Natural killer cell (primary cell): ENCODE measurements around the gene ADAM23. TPM values are rescaled to one million over a fixed set of nuclear protein-coding genes. Genes with fewer than 3 reads are reported as not detected.

Experiments
- ATAC-seq, 3 donors: fragments of 150-1000 bp in 2 of 3; fragments of 200-7000 bp in 1 of 3; cut with Tn5 transposase; 1 replicate in 1 of 3; 2 replicates in 2 of 3; pipeline ENCODE4 v1.10.0; 2021; ENCODE audit warnings: mild to moderate bottlenecking in 2 of 3, moderate library complexity in 2 of 3
- DNase-seq, 2 donors: peaks; one replicate each; pipeline versions ENCODE4 v3.0.0 to v3.0.0-alpha.2; 2013 to 2021; ENCODE audit warnings: mixed read lengths in 1 of 2
- H3K27ac ChIP-seq: one replicate; pipeline ENCODE4 v1.5.1; 2013; ENCODE audit warnings: mild to moderate bottlenecking, low read length
- H3K27me3 ChIP-seq: one replicate; pipeline ENCODE4 v1.6.1; 2013; ENCODE audit warnings: low read length; ENCODE audit not compliant: control insufficient read depth, insufficient read depth
- H3K36me3 ChIP-seq: one replicate; pipeline ENCODE4 v1.6.1; 2013; ENCODE audit warnings: low read length; ENCODE audit not compliant: control insufficient read depth, insufficient read depth
- H3K4me1 ChIP-seq: one replicate; pipeline ENCODE4 v1.6.1; 2013; ENCODE audit warnings: low read length; ENCODE audit not compliant: control insufficient read depth, insufficient read depth
- H3K4me3 ChIP-seq: one replicate; pipeline ENCODE4 v1.5.1; 2013; ENCODE audit warnings: low read length
- H3K9me3 ChIP-seq: one replicate; pipeline ENCODE4 v1.6.1; 2013; ENCODE audit warnings: low read length; ENCODE audit not compliant: control insufficient read depth, insufficient read depth
- H3K27ac Mint-ChIP-seq, 2 donors: one replicate each; pipeline ENCODE4 v1.8.0; 2022; ENCODE audit warnings: mild to moderate bottlenecking in 2 of 2, mixed read lengths in 2 of 2, moderate library complexity in 1 of 2
- H3K27me3 Mint-ChIP-seq, 2 donors: one replicate each; pipeline ENCODE4 v1.8.0; 2022; ENCODE audit warnings: low read depth in 2 of 2, mixed read lengths in 2 of 2
- H3K36me3 Mint-ChIP-seq: one replicate; pipeline ENCODE4 v1.8.0; 2022; ENCODE audit warnings: mixed read lengths
- H3K4me1 Mint-ChIP-seq, 2 donors: one replicate each; pipeline ENCODE4 v1.8.0; 2022; ENCODE audit warnings: mixed read lengths in 2 of 2
- H3K4me3 Mint-ChIP-seq: one replicate; pipeline ENCODE4 v1.8.0; 2022; ENCODE audit warnings: mild to moderate bottlenecking, moderate library complexity, mixed read lengths
- H3K9me3 Mint-ChIP-seq, 2 donors: one replicate each; pipeline ENCODE4 v1.8.0; 2022; ENCODE audit warnings: mixed read lengths in 2 of 2
- WGBS: methylation state at CpG from one replicate; pipeline ENCODE4 v1.1.7; 2013; ENCODE audit warnings: missing lambda C conversion rate; ENCODE audit not compliant: insufficient coverage; 5-methylcytosine and 5-hydroxymethylcytosine counted together
- intact Hi-C: fragments of 100-400 bp; cut with micrococcal nuclease; formaldehyde crosslinking; loops from one replicate; pipeline ENCODE4 v1.14.2; 2022
- total RNA-seq, 4 donors: library from RNA; stranded (reverse); fragments of 120-200 nt in 1 of 4; gene quantifications; one replicate each; pipeline versions ENCODE4 v1.2.3 to v1.2.4, GENCODE V29; 2013 to 2022
- TF ChIP-seq, protein P1 (sequence below): fragments of 200-600 bp; IDR thresholded peaks from one replicate; pipeline ENCODE4 v1.8.0; 2022; ENCODE audit warnings: antibody characterized with exemption

ADAM23 gene
- total RNA-seq, 3 donors from 2014 or later (not counting 1 experiment from before 2014, with no cell fraction given), result 1.6 TPM; not detected in 2

DNA sequence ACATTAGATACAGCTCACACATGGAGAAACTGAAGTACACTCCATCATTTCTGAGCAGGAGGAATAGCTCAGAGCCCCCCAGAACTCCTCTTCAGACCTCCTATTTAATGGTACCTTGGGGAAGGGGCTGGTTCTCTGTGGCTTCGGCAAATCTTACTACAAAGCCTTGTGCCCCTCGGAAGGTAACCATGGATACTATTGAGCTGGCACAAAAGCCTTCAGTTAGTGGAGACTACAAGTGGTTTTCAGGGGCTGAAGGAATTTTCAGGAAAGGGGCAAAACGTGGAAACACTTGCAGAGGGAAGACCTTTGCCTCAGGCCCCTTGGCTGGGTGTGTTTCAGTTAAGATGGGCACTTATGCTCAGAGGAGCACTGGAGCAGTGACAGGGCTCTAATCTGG lies 197.9 kb downstream of the ADAM23 start:
- Mint-ChIP-seq H3K27me3 (no peaks in the 10 kb centered on the region), H3K4me1 (no peaks in the 10 kb centered on the region), H3K9me3 (no peaks in the 10 kb centered on the region), H3K27ac (no peak overlapping the region), H3K4me3 (no peak overlapping the region), H3K36me3 (no peaks in the 10 kb centered on the region)
- ATAC-seq (no peak), DNase-seq (no peak)
- 56% methylated on average over 3 of the region's 3 CpGs for WGBS
- H3K36me3 ChIP-seq, result no peaks in the 10 kb centered on the region
- intact Hi-C loops, result no loop called here
- no peaks in the 10 kb centered on the region for H3K9me3 ChIP-seq
- TF ChIP-seq, protein P1, sequence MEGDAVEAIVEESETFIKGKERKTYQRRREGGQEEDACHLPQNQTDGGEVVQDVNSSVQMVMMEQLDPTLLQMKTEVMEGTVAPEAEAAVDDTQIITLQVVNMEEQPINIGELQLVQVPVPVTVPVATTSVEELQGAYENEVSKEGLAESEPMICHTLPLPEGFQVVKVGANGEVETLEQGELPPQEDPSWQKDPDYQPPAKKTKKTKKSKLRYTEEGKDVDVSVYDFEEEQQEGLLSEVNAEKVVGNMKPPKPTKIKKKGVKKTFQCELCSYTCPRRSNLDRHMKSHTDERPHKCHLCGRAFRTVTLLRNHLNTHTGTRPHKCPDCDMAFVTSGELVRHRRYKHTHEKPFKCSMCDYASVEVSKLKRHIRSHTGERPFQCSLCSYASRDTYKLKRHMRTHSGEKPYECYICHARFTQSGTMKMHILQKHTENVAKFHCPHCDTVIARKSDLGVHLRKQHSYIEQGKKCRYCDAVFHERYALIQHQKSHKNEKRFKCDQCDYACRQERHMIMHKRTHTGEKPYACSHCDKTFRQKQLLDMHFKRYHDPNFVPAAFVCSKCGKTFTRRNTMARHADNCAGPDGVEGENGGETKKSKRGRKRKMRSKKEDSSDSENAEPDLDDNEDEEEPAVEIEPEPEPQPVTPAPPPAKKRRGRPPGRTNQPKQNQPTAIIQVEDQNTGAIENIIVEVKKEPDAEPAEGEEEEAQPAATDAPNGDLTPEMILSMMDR, result no peak
- H3K4me3 ChIP-seq, result no peak overlapping the region
- H3K27ac ChIP-seq, result no peak overlapping the region
- H3K4me1 ChIP-seq, result no peaks in the 10 kb centered on the region
- peaks cover 14% of the 10 kb centered on the region for H3K27me3 ChIP-seq

DNA sequence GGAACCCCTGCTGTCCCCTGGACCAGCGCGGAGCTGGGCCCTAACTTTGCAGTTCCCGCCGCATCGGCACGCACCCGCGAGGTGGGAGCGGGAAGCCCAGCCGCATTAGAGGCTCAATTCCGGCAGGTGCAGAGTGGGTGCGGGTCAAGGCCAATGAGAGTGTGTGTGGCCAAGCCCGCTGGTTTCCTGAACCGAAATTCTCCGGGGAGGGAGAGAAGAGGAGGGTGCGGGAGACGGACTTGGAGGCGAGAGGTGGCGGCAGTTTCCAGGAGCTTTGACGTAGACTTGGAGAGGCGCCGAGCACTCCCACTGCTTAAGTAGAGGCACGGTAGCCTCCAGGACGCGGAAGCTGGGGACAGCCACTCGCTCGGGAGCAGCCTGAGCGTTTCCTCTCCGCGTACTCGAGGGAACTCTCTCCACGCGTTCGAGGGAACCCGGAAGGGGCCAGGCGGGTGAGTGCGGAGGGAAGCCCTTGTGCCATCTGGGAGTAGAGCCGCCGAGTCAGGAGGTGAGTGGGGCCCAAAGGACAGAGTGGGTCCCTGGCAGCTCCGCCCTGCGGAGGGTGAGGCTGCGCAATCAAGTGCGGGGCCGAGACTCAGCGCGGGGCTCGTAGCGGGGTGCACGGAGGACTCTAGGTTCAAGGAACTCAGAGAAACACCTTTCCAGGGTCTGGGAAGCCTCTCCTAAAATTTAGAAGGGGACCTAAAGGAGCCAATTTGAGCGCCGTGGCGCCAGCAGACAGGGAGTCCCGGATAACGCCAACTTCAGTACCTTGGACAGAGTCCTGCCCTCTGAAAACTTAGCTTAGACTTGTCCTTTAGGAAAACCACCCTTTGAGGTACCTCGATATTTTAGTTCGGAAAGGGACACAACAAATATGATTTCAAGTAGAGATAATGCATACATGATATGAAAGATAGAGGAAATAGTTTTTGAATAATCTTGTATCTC lies 199.0 kb downstream of the ADAM23 start, which contains the start of gene FAM237A:
FAM237A (plus strand) TSS at position 413 of the 951 bp plus-strand sequence. CDS start 1,750 bp downstream, outside the sequence.
- no peak within 1 kb of the TSS for H3K4me3 Mint-ChIP-seq
- Histone ChIP-seq H3K4me1 (no peaks in the 10 kb centered on the region), H3K27me3 (peaks cover 14% of the 10 kb centered on the region), H3K36me3 (no peaks in the 10 kb centered on the region), H3K27ac (no peak within 1 kb of the TSS), H3K9me3 (no peaks in the 10 kb centered on the region), H3K4me3 (no peak within 1 kb of the TSS)
- no peaks in the 10 kb centered on the region for H3K36me3 Mint-ChIP-seq
- no peak within 1 kb of the TSS for H3K27ac Mint-ChIP-seq
- intact Hi-C loops, result no loop called here
- TF ChIP-seq, protein P1, result no peak
- H3K4me1 Mint-ChIP-seq, result no peaks in the 10 kb centered on the region
- no peak for ATAC-seq
- DNase-seq, result peak in 1 of 2 donors; percentile 32
- peaks cover 0 to 2% of the 10 kb centered on the region in 2 donors for H3K27me3 Mint-ChIP-seq
- WGBS, result 16% methylated on average over 56 of the region's 56 CpGs
- no peaks in the 10 kb centered on the region for H3K9me3 Mint-ChIP-seq

DNA sequence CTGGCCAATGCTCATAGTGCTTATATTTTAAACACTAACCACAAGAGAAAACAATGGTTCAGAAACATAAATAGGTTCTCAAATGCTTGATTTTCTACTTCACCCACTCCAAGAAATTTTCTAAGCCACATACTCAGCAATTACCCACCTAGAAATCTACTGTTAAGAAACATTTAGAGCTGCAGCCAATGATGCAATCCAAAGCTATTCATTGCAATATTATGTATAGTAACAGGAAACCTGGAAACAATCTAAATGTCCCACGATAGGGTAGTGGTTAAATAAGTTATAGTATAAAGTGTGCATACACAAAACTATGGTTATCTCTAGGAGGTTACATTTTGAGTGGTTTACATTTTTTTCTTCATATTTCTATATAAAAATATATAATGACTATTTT lies 204.7 kb downstream of the ADAM23 start:
- Mint-ChIP-seq H3K4me3 (no peak overlapping the region), H3K36me3 (no peaks in the 10 kb centered on the region), H3K9me3 (no peaks in the 10 kb centered on the region), H3K27me3 (peaks cover 0 to 4% of the 10 kb centered on the region in 2 donors), H3K4me1 (no peaks in the 10 kb centered on the region), H3K27ac (no peak overlapping the region)
- no peak overlapping the region for H3K27ac ChIP-seq
- TF ChIP-seq, protein P1, result no peak
- no peak for ATAC-seq
- no peaks in the 10 kb centered on the region for H3K9me3 ChIP-seq
- no peak overlapping the region for H3K4me3 ChIP-seq
- DNase-seq, result no peak
- no peaks in the 10 kb centered on the region for H3K27me3 ChIP-seq
- intact Hi-C loops, result no loop called here
- H3K36me3 ChIP-seq, result no peaks in the 10 kb centered on the region
- no CpG with 5 or more reads among the region's 1 CpG for WGBS
- no peaks in the 10 kb centered on the region for H3K4me1 ChIP-seq
